Upper lobe of right lung (tissue), 1 donor: ENCODE measurements around the gene ADARB1. TPM values are rescaled to one million over a fixed set of nuclear protein-coding genes. Genes with fewer than 3 reads are reported as not detected.

ENCODE experiments used
- ATAC-seq: fragments of 200-7000 bp; cut with Tn5 transposase; one replicate; pipeline ENCODE4 v1.9.1; 2020; ENCODE audit warnings: mild to moderate bottlenecking, moderate library complexity
- DNase-seq: peaks from one replicate; pipeline ENCODE4 v3.0.0-alpha.2; 2020
- H3K27ac ChIP-seq: fragments of 200-600 bp; one replicate; pipeline ENCODE4 v1.8.0; 2022
- H3K27me3 ChIP-seq: fragments of 200-600 bp; one replicate; pipeline ENCODE4 v1.8.0; 2022; ENCODE audit warnings: mild to moderate bottlenecking
- H3K36me3 ChIP-seq: fragments of 200-600 bp; one replicate; pipeline ENCODE4 v1.8.0; 2022
- H3K4me1 ChIP-seq: fragments of 200-600 bp; one replicate; pipeline ENCODE4 v1.8.0; 2022
- H3K4me3 ChIP-seq: fragments of 200-600 bp; one replicate; pipeline ENCODE4 v1.8.0; 2022; ENCODE audit warnings: mild to moderate bottlenecking
- H3K9me3 ChIP-seq: fragments of 200-600 bp; one replicate; pipeline ENCODE4 v1.8.0; 2022
- intact Hi-C: fragments of 100-400 bp; cut with DNase I; formaldehyde crosslinking; loops from one replicate; pipeline ENCODE4 v1.11.0; 2022
- total RNA-seq: library from RNA; stranded (reverse); fragmentation: NEBNext Ultra II Directional; extraction: Animal tissue kit (Norgen Biotek cat#: 25700); gene quantifications from one replicate; pipeline ENCODE4 v1.2.1, GENCODE V29; 2021
- TF ChIP-seq, protein P1 (sequence below): fragments of 200-600 bp; IDR thresholded peaks from one replicate; pipeline ENCODE4 v1.8.0; 2022; ENCODE audit warnings: antibody characterized with exemption
- donor health status: DM: no; HTN: yes; CAD: no; lungs with severe emphysema.

Gene ADARB1
- total RNA-seq, 1 donor from 2014 or later, result 73.6 TPM

DNA sequence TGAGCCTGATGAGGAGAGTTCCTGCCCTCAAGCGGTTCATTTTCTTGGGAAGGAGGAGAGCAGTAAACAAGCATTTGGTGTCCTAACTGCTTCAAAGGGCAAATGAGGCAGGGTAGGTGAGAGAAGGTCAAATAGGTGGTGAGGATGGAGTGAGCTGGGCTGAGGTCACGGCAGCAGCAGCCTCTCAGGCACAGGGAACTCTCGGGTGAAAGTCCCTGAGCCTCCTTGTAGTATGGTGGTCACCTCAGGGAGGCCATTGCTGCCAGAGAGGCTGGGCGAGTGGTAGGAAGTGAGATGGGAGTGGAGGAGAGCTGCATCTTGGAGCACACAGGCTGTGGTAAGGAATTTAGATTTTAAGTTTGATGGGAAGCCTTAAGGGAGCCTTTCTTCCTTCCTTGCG, 4.0 kb downstream of the ADARB1 start:
- H3K27ac ChIP-seq, result peak overlapping the region; percentile 36
- TF ChIP-seq, protein P1, sequence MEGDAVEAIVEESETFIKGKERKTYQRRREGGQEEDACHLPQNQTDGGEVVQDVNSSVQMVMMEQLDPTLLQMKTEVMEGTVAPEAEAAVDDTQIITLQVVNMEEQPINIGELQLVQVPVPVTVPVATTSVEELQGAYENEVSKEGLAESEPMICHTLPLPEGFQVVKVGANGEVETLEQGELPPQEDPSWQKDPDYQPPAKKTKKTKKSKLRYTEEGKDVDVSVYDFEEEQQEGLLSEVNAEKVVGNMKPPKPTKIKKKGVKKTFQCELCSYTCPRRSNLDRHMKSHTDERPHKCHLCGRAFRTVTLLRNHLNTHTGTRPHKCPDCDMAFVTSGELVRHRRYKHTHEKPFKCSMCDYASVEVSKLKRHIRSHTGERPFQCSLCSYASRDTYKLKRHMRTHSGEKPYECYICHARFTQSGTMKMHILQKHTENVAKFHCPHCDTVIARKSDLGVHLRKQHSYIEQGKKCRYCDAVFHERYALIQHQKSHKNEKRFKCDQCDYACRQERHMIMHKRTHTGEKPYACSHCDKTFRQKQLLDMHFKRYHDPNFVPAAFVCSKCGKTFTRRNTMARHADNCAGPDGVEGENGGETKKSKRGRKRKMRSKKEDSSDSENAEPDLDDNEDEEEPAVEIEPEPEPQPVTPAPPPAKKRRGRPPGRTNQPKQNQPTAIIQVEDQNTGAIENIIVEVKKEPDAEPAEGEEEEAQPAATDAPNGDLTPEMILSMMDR, result no peak
- intact Hi-C loops, result no loop called here
- H3K4me3 ChIP-seq, result no peak overlapping the region
- no peaks in the 10 kb centered on the region for H3K27me3 ChIP-seq
- DNase-seq (no peak), ATAC-seq (no peak)
- H3K36me3 ChIP-seq, result no peaks in the 10 kb centered on the region
- peaks cover 43% of the 10 kb centered on the region for H3K4me1 ChIP-seq
- H3K9me3 ChIP-seq, result no peaks in the 10 kb centered on the region

DNA sequence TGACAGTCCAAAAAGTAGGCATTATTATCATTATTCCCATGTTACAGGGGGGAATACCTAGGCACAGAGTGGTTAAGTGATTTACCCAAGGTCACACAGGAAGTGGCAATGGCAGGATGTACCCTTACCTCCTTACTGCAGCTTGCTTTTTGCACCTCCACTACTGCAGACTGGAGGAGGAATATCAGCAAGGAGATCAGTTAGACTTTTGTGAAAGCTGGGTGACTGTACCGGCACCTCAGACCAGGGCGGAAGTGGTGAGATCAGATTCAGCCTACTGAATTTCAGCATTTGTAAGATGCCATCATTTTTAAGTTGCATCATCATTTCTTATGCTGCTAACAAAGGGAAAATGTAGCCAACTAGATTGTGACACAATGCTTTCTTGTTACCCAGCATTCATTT, 4.5 kb downstream of the ADARB1 start:
- ATAC-seq (peak; percentile 44), DNase-seq (no peak)
- Histone ChIP-seq H3K27me3 (no peaks in the 10 kb centered on the region), H3K4me3 (no peak overlapping the region), H3K36me3 (no peaks in the 10 kb centered on the region), H3K27ac (peak overlapping the region; percentile 36), H3K4me1 (peaks cover 43% of the 10 kb centered on the region), H3K9me3 (no peaks in the 10 kb centered on the region)
- TF ChIP-seq, protein P1, result no peak
- intact Hi-C loops, result no loop called here

DNA sequence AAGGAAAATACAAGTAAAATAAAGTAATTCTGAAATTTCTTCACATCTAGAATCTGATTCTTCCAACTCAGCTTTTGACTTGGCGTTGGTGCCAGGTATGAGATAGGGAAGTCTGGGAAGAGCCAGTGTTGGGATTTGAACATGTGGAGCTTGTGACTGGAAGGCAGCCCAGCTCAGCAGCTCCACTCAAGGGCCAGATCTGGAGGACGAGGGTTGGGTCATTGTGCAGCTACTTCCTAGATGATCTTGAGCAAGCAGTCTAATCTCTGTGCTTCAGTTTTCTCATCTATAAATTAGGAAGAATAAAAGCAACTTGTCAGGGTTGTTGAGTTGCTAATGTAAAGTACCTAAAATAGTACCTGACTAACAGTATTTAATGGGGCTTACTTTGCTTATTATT, 5.0 kb downstream of the ADARB1 start:
- no peaks in the 10 kb centered on the region for H3K36me3 ChIP-seq
- H3K4me3 ChIP-seq, result no peak overlapping the region
- ATAC-seq (no peak), DNase-seq (no peak)
- intact Hi-C loops, result no loop called here
- H3K27me3 ChIP-seq, result no peaks in the 10 kb centered on the region
- no peak overlapping the region for H3K27ac ChIP-seq
- H3K9me3 ChIP-seq, result no peaks in the 10 kb centered on the region
- TF ChIP-seq, protein P1, result no peak
- H3K4me1 ChIP-seq, result peaks cover 43% of the 10 kb centered on the region

DNA sequence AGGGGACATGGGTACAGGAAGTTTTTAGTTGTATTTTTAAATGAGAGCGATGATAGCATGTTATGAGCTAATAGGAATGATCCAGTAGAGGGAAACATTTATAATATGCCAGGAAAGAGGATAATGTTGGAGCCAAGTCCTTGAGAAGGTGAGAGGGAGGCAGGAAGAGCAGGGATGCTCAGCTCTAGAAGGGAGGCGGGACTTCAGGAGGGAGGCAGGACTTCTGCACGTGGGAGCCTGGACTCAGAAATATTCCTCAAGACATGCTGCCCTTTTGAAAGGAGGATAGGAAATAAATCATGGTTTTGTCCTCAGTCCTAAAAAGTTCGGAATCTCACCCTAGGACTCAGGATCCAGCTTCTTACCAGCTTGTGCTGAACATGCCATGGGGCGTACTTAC, 5.9 kb downstream of the ADARB1 start:
- TF ChIP-seq, protein P1, result no peak
- no peak for DNase-seq
- Histone ChIP-seq H3K27ac (no peak overlapping the region), H3K4me3 (no peak overlapping the region), H3K27me3 (no peaks in the 10 kb centered on the region), H3K36me3 (no peaks in the 10 kb centered on the region), H3K9me3 (no peaks in the 10 kb centered on the region), H3K4me1 (peaks cover 49% of the 10 kb centered on the region)
- no peak for ATAC-seq
- intact Hi-C loops, result no loop called here

DNA sequence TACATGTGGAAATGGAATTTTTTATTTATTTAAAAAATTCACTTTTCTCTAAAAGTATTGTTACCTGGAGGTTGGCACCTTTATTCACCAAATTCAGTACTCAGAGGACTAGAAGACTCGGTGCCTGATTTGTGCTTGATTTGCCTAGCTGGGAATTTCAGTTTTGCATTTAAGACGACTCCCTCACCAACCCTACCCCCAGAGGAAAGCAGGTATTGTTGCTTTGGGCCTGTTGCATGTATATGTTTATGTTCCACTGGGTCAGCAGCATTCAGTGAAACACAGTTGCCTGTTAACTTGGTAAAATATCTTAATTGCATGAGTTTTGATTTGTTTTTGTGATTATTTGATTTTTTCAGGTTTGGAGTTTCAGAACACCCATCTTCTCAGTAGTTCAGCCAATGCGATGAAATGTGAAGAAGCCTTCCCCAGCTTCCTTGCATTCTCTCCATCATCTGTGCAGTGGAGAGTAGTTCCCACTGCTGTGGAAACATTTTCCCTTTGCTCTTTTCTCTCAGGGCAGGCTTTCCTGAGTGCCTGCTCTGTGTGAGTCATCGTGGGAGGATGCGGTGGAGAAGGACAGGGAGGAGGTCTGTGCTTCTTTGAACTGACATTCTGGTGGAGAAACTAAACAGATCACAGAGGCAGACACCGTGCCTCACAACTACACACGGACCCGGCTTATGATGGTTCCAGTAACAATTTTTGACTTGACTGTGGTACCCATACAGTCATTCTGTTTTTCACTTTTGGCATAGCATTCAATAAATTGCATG, 6.4 kb downstream of the ADARB1 start:
- H3K36me3 ChIP-seq, result no peaks in the 10 kb centered on the region
- TF ChIP-seq, protein P1, result no peak
- no peak overlapping the region for H3K4me3 ChIP-seq
- H3K27me3 ChIP-seq, result no peaks in the 10 kb centered on the region
- DNase-seq (no peak), ATAC-seq (no peak)
- H3K27ac ChIP-seq, result no peak overlapping the region
- H3K4me1 ChIP-seq, result peaks cover 45% of the 10 kb centered on the region
- intact Hi-C loops, result no loop called here
- H3K9me3 ChIP-seq, result no peaks in the 10 kb centered on the region
